Activated CD8-positive, alpha-beta memory T cell treated with anti-CD3 and anti-CD28 coated beads for 1 hour (primary cell): ENCODE data around the gene LRRN2.
"Not testable (repeated sequence)": the region's sequence is repeated elsewhere in the genome, so short reads cannot be mapped to it uniquely, and the experiment has no call there.

Source experiments
- DNase-seq, 2 donors: peaks; one replicate each; pipeline ENCODE4 v3.0.0-alpha.2; 2020; ENCODE audit warnings: low read depth in 1 of 2; ENCODE audit errors: extremely low read depth in 1 of 2

Gene LRRN2

DNA sequence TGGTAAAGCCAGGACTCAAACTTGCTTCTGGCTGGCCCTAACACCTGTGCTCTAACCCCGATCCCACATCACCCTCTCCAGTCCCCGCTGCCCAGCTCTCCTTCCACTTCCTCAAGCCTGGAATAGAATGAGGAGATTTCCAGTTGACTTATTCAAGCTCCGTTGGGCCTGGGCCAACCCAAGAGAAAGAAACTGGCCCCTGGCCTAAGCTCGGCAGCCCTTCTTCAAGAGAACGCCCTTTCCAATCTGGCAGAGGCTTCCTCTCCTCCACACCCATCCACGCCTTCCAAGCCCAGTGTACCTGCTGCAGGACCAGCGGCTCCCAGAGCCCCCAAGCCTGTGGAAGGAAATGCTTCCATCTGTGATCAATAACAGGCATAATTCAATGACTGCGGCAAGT, 51.9 kb downstream of the LRRN2 start:
- DNase-seq, result no peak

DNA sequence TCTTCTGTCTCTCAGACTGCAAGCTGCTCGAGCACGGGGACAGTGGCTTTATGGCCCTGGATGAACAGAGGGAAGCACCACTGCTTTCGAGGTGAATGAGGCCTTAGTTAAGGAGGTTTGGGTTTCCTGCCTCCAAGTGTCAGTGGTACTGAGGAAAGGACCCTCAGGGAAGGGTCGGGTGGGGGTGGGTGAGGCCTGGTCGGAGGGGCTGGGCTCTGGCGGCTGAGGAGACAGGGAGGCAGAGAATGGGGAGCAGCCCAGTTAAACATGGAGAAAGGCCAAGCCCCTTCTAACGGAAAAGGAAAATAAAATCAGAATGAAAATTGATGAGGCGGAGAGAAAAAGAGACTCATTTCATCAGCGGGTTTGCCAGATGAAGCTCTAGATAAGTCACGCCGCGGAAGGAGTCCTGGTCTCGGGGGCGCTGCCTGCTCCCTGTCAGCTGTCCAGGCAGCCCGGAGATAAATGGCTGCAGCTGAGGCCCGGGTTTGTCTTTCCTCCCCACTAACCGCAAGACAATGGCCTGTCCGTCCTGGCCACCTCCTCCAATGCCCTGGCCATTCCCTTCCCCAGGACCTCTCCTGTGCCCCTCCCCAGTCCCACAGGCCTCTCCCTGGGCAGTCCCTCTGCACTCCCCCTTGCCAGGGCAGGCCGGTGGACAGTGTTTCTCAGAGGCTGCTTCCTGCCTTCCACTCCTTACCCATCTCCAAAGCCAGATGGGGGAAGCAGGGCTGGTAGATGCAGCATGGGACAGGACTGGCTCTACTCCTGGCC, 55.2 kb downstream of the LRRN2 start:
- DNase-seq, result no peak

DNA sequence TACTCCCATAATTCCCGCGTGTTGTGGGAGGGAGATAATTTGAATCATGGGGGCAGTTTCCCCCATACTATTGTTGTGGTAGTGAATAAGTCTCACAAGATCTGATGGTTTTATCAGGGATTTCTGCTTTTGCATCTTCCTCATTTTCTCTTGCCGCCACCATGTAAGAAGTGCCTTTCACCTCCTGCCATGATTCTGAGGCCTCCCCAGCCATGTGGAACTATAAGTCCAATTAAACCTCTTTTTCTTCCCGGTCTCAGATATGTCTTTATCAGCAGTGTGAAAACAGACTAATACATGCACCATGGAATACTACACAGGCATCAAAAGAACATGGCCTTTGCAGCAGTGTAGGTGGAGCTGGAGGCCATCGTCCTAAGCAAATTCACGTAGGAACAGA, 56.1 kb downstream of the LRRN2 start:
- not testable (repeated sequence) for DNase-seq

DNA sequence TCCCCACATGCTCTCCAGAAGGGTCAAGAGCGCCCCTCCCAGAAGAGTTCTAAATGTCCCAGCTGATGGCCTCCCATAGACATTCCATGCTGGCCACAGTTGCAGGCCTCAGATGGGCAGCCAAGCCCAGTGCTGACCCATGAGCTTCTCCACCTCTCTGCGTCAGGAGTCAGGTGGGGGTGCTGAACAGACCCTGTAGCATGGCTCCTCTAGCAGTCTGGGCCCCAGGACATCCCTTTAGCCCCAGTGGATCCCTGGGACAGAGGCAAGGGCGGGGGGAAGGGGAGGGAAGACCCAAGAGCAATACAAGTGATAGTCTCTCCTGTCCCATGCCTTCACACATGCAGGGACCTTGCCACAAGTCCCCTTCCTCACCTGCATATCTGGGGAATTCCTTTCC, 56.7 kb downstream of the LRRN2 start:
- no peak for DNase-seq

DNA sequence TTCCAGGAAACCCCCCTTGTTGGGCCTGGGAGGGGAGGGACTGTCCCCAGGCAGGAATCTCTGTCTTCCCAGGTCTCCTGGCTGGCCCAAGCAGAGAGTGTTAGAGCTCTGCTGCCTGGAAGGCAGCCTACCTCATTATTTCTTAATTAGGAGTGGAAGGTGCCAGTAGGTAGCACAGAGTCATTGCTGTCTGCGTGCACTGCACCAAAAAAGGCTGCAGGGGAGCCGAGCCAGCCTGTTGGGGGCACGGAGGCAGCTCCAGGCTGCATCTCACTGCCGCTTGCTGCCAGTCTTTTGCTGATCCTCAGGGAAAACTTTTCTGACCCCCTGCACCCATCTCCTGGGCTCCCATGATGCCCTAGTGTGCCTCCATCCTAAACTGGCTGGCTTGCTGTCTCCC, 58.1 kb downstream of the LRRN2 start:
- no peak for DNase-seq

DNA sequence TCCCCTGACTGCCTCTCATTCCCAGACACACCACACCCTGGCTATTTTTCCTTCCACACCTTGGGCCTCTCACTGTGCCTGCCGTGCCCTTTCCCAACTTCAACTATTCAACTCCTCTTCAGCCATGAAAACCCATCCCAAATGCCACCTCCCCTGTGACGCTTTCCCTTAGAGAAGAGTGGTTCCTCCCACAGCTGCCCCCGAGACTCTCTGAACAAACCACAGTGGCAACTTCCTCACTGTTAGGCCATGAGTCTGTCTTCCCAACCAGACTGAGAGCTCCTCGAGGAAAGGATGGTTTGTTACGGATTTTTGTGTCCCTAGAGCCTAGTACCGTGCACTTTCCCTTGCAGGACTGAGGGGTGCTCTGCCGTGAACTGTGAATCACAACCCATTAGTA, 59.2 kb downstream of the LRRN2 start:
- no peak for DNase-seq

DNA sequence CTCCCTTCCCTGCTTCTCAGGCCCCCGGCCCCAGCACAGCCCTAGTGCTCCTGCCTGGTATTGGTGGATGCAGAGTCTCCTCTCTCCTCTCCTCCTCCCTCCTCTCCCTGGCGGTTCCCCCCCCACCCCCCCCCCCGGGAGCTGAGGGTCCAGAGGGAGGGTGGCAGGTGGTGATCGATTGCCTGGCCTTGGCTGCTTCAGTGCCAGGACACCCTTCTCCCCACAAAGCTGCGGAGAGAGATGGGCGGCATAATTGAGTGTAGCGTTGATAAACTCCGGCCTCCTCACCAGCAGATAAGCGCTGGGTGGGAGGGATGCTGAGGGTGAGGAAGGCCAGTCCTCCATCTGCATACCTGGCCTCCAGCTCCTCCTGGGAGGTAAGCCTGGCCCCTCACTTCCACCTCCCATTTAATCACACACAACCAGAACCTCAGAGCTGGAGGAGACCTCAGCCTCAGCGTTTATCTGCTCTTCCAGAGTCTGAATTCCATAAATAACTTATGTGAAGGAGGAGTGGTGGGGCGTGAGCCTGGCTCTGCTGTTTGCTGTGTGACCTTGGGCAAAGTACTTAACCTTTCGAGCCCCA, 60.8 kb downstream of the LRRN2 start:
- no peak for DNase-seq

DNA sequence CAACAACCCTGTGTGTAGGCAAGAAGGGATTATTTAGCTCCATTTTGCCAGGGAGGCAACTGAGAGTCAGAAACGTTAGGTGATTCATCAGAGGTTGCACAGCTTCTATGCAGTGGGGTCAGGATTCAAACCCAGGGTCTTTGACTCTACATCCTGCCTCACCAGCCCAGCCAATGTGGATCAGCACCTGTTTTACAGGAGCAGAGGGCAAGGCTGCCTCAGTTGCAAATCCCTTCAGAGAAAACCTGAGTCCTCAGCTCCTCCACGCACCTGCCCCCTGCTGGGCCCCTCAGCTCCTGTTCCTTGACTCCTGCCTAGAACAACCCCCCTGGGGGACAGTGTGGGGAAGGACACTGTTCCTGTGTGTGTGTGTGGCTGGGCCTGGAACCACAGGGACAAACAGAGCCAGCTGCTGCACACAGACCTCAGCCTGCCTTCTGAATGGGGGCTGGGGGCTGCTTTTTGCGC, 61.6 kb downstream of the LRRN2 start:
- DNase-seq, result no peak

DNA sequence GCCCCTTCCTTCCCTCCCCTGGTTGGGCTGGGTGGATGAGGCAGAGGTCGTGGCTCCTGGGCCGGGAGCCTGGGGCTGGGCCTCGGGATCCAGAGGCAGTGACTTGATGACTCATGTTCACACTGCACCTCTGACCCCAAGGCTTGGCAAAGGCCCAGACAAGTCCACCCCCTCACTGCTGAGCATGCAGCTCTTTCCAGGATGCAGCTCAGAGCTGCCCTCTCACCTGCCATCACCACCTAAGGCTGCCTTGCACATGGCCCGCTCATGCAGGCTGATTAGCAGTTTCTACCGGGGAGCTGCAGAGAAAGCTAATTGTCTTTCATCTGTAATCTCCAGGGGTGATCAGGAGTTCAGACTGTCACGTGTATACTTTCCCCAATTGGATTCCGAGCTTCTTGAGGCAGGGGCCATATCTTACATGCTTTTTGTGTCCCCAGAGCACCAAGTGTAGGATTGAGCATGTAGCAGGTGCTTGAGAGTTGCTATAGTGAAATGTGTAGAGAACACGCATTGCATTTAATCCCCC, 62.1 kb downstream of the LRRN2 start:
- no peak for DNase-seq

DNA sequence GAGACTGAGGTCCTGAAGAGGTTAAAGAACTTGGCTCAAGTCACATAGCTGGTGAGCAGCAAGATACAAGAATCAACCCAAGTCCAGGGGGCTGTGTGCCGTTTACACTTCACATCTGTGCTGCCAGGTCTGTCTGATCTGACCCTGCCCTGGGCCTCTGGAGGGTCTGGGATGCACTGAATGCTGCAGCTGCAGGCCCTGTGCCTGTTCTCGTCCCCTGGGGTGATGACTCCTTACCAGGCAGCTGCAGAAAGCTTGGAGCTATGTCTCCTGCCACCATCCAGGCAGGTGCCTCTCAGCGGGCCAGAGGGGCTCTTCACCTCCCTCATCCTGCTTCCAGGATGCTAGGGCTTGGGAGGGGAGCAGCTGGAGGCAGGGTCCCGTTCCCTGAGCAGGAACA, 63.5 kb downstream of the LRRN2 start:
- DNase-seq, result no peak

DNA sequence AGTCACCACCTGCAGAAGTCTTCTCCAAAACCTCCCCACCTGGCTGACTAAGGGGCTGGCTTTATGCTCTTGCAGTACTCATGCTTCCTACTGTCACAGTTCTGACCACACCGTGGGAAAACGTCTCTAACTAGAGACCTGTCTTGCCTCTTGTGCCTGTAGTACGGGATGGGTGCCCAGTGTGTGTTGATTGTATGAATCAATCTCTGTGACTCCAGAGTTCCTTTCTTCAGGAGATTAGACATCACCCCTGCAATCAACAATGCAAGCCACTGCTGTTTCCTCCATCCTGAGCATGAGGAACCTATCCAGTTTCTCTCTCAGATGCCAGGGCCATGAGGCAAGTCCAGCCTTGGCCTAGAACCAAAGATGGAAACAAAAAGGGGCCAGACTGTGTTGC, 64.1 kb downstream of the LRRN2 start:
- no peak for DNase-seq

DNA sequence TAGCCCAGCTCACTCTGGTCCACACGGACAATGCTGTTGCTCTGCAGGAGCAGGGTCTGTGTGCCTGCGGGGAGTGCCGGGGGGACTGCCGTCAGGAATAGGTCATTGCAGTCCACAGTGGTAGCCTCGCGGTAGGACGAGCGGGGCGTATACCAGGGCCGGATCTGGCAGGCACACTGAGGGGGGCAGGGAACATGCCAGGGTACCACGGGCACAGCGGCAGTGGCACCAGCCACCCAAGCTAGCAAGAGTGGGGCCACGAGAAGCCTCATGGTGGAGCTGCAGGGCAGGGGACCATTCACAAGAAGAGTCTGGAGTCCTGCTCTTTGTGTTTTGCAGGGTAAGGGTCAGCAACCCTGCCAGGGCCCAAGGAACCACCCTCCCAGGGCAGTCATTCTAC, 65.8 kb downstream of the LRRN2 start:
- no peak for DNase-seq

DNA sequence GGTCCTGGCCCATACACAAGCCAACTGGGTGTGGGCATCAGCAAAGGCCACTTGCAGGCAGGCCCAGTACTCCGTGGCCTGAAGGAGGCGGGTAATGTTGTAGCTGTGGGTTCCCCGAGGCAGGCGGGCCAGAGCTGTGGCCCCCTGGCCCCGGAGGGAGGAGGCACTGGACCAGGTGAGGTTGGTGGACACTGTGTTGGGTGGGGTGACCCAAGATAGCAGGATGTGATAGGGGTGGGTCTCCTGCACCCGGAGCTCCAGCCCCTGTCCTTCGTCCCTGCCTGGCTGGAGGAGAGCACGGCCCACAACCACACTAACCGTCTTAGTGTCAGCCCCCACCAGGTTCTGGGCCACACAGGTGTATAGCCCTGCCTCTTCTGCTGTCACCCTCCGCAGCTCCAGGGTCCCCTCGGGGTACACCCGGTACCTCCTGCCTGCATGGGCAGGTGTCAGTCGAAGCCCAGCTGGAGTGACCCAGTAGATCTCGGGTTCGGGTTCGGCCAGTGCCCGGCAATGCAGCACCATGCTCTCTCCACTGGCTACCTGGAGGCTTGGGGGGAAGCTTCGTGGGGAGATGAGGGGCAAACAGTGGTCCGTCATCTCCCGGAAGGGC, 67.3 kb downstream of the LRRN2 start:
- no peak for DNase-seq

DNA sequence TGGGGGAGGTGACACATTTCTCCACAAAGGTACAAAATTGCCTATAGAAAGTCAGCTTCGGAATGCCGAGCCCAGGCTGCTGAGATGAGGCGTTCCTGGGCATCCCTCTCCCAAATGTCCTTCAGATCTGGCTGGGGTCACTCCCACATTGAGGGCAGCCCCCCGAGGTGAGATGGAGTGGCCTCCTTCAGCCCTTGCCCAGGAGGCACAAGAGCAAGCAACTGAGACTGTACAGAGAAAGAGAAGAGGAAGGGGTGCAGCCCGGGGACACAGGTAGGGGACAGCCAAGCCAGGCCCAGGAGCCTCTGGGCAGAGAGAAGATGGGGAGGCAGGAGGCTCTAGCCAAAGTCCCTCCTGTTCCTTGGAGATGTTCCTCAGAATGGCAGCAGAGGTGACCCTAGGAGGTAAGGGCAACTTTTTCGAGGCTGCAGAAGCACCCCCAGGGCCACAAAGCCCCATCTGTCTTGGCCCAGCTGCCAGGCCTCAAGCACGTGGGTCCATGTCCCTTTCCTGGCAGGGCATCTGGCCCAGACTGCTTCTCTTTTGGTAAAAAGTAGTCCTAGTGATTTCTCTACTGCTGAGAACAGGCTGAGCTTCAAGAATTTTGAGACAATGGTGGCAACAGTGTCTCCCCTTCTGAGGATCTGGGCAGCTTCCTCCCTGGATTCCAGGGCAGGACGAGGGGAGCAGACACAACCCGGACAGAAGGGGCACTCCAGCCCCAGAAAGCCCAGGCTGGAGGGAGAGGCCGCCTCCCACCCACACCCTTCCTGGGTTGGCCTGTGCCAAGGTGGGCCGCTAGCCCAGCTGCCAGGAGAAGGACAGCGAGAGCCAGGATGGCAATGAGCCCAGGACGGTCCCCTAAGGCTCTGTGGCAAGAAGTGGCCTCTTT, 68.0 kb downstream of the LRRN2 start:
- DNase-seq, result no peak

DNA sequence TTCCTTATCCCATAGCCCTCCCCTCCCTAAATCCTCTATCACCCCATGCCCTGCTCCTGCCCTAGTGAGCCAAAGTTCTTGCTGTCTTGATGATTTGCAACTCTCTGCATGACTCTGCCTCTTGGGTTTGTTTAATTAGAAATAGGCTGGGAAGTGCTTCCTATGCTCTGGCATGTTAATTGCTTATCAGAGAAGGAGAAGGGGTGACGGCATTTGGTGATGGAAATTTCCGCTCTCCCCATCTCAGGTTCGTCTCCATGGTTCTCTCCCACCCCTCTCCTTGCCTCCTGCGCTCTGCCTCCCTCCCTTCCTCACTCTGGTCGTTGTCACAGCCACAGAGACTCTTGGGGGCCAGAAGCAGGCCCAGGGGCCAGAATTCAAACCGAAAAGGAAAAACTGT, 68.9 kb downstream of the LRRN2 start:
- no peak for DNase-seq

DNA sequence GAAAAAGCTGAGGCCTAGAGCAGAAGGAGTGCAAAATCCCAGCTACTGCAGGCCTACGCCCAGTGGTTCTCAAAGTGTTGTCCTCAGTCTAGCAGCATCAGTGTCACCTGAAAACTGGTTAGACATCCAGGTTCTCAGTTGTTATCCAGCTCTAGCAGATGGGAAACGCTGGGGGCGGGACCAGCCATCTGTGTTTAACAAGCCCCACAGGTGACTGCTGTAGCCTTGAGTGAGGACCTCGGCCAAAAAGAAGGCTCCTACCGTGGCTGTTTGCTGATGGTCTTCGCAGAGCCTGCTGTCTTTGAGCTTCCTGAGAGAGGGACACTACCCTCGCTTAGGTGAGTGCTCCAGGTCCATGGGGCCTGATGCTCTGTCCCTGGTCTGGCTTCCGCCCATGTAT, 69.7 kb downstream of the LRRN2 start:
- DNase-seq, result no peak

DNA sequence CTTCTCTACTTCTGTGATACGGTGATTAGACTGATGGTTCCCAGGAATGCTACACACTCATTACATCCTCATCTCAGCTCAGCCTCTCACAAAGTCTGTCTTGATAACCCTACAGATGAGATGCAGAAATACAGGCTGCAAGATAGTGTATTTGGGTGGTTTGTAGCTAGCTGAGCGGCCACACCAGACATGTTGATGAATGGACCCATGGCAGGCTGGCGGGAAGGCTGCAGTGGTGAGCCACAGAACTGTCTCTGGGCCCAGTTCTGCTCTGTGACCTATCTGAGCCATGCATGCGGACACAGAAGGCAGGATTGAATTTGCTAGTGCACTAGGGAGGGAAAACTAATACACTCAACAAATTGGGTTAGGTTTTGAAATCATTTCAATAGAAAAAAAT, 71.9 kb downstream of the LRRN2 start:
- DNase-seq, result no peak

DNA sequence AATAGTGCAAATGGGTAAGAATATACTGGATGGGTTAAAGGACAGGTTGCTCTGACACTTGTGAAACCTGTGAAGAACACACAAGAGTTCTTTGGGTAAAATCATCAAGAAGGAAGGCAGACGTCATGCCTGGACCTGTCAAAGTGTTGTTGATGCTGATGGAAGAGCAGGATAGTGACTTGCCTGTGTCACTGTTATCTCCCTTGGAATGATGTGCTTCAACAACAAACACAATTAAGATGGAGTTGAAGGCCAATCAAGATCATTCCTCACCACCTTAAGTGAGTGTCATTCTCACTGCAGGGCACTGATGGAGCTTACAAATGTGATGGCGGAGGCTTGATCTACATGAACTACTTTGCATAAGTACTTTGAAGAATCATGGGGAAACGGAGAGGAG, 73.2 kb downstream of the LRRN2 start:
- no peak for DNase-seq

DNA sequence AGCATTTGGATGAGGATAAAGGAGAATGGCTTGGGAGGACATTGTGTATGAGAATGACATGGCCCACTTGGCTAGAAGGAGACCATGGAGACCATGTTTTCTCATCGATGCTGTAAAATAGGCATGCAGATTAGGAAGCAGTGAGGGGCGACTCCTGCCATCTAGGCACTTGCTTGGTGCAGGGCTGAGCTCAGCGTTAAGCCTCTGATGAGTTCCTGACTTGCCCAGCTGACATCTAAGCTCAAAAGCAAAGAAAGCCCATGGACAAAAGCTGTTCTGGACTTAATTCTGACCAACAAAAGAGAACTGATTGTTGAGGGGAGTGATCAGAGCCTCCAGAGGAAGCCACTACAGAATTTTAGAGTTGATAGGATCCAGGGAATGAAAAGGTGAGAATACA, 74.5 kb downstream of the LRRN2 start:
- DNase-seq, result no peak

DNA sequence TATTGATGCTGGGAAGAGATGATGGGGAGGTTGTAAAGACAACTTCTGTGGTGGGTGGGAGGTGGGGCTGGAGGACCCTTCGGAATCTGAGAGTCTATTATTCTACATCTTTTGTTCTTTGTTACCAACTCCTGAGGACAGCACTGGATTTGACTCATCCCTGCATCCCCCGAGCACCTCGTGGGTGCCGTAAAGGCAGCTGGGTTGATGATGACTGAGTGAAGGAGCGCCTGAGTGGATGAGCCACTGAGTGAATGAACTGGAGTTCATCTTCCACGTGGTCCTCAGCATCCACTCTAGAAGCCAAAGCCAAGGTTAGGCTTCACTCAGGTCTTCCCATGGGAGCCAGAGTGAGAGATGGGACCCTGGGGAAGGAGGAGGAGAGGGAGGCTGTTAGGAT, 77.6 kb downstream of the LRRN2 start:
- no peak for DNase-seq

DNA sequence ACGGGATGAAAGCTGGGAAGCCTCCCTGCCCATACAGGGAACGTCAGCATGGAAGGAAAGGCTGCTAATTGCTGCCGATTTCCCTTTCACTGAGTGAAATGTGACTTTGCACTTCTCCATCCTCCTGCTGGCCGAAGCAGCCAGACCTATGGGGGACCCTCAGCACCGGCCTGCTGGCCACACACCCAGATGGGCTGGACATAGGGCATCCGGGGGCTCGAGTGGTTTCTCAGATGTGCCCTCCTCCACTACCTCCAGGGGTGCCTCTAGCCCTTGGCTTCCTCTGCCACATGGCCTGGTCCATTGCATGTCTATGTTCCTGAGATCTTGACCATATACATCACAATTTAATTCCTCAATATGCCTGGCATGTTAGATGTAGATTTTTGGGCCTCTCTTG, 79.7 kb downstream of the LRRN2 start:
- DNase-seq, result no peak
